WTC11 (cell line): ENCODE measurements around the gene DFFB. TPM values are rescaled to one million over a fixed set of nuclear protein-coding genes. Genes with fewer than 3 reads are reported as not detected.

Experiments
- ATAC-seq: fragments of 200-7000 bp; cut with Tn5 transposase; 2 replicates; pipeline ENCODE4 v1.10.0; 2021; ENCODE audit warnings: mild to moderate bottlenecking, moderate library complexity
- CTCF ChIA-PET: fragments of 300-600 bp; sonication (Branson Sonifier 250); formaldehyde crosslinking; loops from one replicate; lab custom pipeline; 2021; ENCODE audit warnings: antibody characterized with exemption; lab: Charles Lee
- POLR2A ChIA-PET: fragments of 350-600 bp; sonication (Branson Sonifier 250); formaldehyde crosslinking; loops from one replicate; lab custom pipeline; 2021; ENCODE audit warnings: antibody characterized with exemption; lab: Charles Lee
- DNase-seq: peaks from one replicate; pipeline ENCODE4 v3.0.0; 2021; ENCODE audit warnings: low spot score
- H3K27ac Mint-ChIP-seq: 2 replicates; pipeline ENCODE4 v1.8.0; 2021; ENCODE audit warnings: mixed read lengths
- H3K27me3 Mint-ChIP-seq: 2 replicates; pipeline ENCODE4 v1.8.0; 2021; ENCODE audit warnings: low read depth, mild to moderate bottlenecking, moderate library complexity, mixed read lengths
- H3K36me3 Mint-ChIP-seq: 2 replicates; pipeline ENCODE4 v1.8.0; 2021; ENCODE audit warnings: mixed read lengths
- H3K4me1 Mint-ChIP-seq: 2 replicates; pipeline ENCODE4 v1.8.0; 2022; ENCODE audit warnings: mixed read lengths
- H3K4me3 Mint-ChIP-seq: 2 replicates; pipeline ENCODE4 v1.8.0; 2021; ENCODE audit warnings: mild to moderate bottlenecking, moderate library complexity, mixed read lengths
- H3K9me3 Mint-ChIP-seq: 2 replicates; pipeline ENCODE4 v1.8.0; 2021; ENCODE audit warnings: mixed read lengths
- EMX1 ChIP-seq: fragments of 250-450 bp; sonication (Bioruptor Pico); IDR thresholded peaks from 2 replicates; pipeline ENCODE4 v1.8.0; 2021; ENCODE audit warnings: mild to moderate bottlenecking
- GTF2I ChIP-seq: fragments of 250-450 bp; sonication (Bioruptor Pico); conservative IDR thresholded peaks from 2 replicates; pipeline ENCODE4 v1.4.0; 2021; ENCODE audit warnings: mild to moderate bottlenecking
- JAZF1 ChIP-seq: fragments of 250-450 bp; sonication (Bioruptor Pico); IDR thresholded peaks from 2 replicates; pipeline ENCODE4 v1.9.0; 2021; ENCODE audit warnings: moderate library complexity, mild to moderate bottlenecking, inconsistent platforms
- NFYB ChIP-seq: sonication (generic); formaldehyde crosslinking; conservative IDR thresholded peaks from 2 replicates; pipeline ENCODE4 v1.8.0; 2022; ENCODE audit warnings: low read depth, missing genetic modification reagents
- NR1H2 ChIP-seq: sonication (generic); formaldehyde crosslinking; IDR thresholded peaks from 2 replicates; pipeline ENCODE4 v1.9.0; 2021; ENCODE audit warnings: mild to moderate bottlenecking, moderate library complexity, missing genetic modification reagents
- NR3C1 ChIP-seq: sonication (generic); formaldehyde crosslinking; conservative IDR thresholded peaks from 2 replicates; pipeline ENCODE4 v1.8.1; 2023; ENCODE audit warnings: low read depth, mild to moderate bottlenecking, missing genetic modification reagents
- PRRX2 ChIP-seq: fragments of 250-450 bp; sonication (Bioruptor Pico); IDR thresholded peaks from 2 replicates; pipeline ENCODE4 v1.8.0; 2021; ENCODE audit warnings: mild to moderate bottlenecking
- TCF7 ChIP-seq: sonication (generic); formaldehyde crosslinking; IDR thresholded peaks from 2 replicates; pipeline ENCODE4 v1.8.0; 2022; ENCODE audit warnings: mild to moderate bottlenecking, low read depth, missing genetic modification reagents, moderate library complexity
- ZNF317 ChIP-seq: sonication (generic); formaldehyde crosslinking; IDR thresholded peaks from 2 replicates; pipeline ENCODE4 v1.8.1; 2023; ENCODE audit warnings: low read depth, mild to moderate bottlenecking, moderate library complexity, missing genetic modification reagents, borderline replicate concordance
- ZNF416 ChIP-seq: fragments of 250-450 bp; sonication (Bioruptor Pico); IDR thresholded peaks from 2 replicates; pipeline ENCODE4 v1.9.0; 2021; ENCODE audit warnings: mild to moderate bottlenecking, inconsistent platforms
- ZNF423 ChIP-seq: fragments of 250-450 bp; sonication (Bioruptor Pico); IDR thresholded peaks from 2 replicates; pipeline ENCODE4 v2.1.2; 2022; ENCODE audit warnings: mild to moderate bottlenecking, moderate library complexity
- total RNA-seq: library from RNA; stranded (reverse); gene quantifications from 3 replicates; pipeline ENCODE4 v1.2.3, GENCODE V29; 2021
- TF ChIP-seq, protein P1 (sequence below): fragments of 250-450 bp; sonication (Bioruptor Pico); IDR thresholded peaks from 2 replicates; pipeline ENCODE4 v1.9.0; 2021; ENCODE audit warnings: mild to moderate bottlenecking
- TF ChIP-seq, protein P2 (sequence below): fragments of 250-450 bp; sonication (Bioruptor Pico); IDR thresholded peaks from 2 replicates; pipeline ENCODE4 v1.9.0; 2021; ENCODE audit warnings: mild to moderate bottlenecking, borderline replicate concordance
- TF ChIP-seq, protein P3 (sequence below): fragments of 250-450 bp; sonication (Bioruptor Pico); IDR thresholded peaks from 2 replicates; pipeline ENCODE4 v1.9.0; 2021; ENCODE audit warnings: moderate library complexity, mild to moderate bottlenecking, inconsistent platforms, borderline replicate concordance
- TF ChIP-seq, protein P4 (sequence below): fragments of 250-450 bp; sonication (Bioruptor Pico); IDR thresholded peaks from 2 replicates; pipeline ENCODE4 v2.1.2; 2022; ENCODE audit warnings: mild to moderate bottlenecking, moderate library complexity
- TF ChIP-seq, protein P5 (sequence below): fragments of 250-450 bp; sonication (Bioruptor Pico); IDR thresholded peaks from 2 replicates; pipeline ENCODE4 v1.8.0; 2021; ENCODE audit warnings: mild to moderate bottlenecking
- TF ChIP-seq, protein P6 (sequence below): sonication (generic); formaldehyde crosslinking; IDR thresholded peaks from 2 replicates; pipeline ENCODE4 v1.8.1; 2022; ENCODE audit warnings: mild to moderate bottlenecking, moderate library complexity, missing genetic modification reagents
- TF ChIP-seq, protein P7 (sequence below): sonication (generic); formaldehyde crosslinking; IDR thresholded peaks from 2 replicates; pipeline ENCODE4 v1.8.0; 2022; ENCODE audit warnings: mild to moderate bottlenecking, missing genetic modification reagents

Gene DFFB
- total RNA-seq, 1 experiment from 2014 or later, result 9.2 TPM

DNA sequence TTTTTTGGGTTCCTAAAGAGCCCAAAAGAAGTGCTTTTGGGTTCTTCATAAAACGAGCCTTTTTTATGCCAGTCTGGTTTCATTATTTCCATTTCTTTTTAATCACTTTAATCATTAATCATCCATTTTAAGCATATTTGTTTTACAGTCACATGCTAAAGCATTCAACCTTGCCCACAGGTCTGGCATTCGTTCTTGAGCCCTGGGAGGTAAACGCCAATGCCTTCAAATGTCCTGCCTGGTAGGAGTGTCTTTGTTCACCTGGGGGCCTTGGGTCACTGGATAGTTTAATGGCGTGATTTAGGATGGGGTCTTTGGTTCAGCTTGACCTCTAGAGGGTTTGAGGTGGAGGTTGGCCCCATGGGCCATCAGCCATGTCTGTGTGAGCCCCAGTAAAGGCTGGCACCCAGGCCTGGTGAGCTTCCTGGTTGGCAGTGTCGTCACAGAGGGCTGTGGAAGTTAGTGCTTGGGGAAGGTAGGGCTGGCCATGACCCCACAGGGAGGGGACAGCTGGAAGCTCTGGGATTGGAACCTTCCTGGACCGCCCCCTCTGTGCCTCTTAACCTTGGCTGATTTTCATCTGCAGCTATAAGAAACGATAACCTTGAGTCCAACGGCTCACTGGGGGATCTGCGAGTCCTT, 22.6 kb downstream of the DFFB start:
- Mint-ChIP-seq H3K27ac (no peak overlapping the region), H3K4me1 (no peaks in the 10 kb centered on the region), H3K36me3 (peaks cover 39% of the 10 kb centered on the region), H3K9me3 (peaks cover 18% of the 10 kb centered on the region), H3K27me3 (no peaks in the 10 kb centered on the region), H3K4me3 (no peak overlapping the region)
- ChIA-PET POLR2A (no interaction called here), CTCF (no interaction called here)
- no peak for DNase-seq
- no peak for TF ChIP-seq PRRX2 (CRISPR knock-in tag)
- no peak for ATAC-seq

DNA sequence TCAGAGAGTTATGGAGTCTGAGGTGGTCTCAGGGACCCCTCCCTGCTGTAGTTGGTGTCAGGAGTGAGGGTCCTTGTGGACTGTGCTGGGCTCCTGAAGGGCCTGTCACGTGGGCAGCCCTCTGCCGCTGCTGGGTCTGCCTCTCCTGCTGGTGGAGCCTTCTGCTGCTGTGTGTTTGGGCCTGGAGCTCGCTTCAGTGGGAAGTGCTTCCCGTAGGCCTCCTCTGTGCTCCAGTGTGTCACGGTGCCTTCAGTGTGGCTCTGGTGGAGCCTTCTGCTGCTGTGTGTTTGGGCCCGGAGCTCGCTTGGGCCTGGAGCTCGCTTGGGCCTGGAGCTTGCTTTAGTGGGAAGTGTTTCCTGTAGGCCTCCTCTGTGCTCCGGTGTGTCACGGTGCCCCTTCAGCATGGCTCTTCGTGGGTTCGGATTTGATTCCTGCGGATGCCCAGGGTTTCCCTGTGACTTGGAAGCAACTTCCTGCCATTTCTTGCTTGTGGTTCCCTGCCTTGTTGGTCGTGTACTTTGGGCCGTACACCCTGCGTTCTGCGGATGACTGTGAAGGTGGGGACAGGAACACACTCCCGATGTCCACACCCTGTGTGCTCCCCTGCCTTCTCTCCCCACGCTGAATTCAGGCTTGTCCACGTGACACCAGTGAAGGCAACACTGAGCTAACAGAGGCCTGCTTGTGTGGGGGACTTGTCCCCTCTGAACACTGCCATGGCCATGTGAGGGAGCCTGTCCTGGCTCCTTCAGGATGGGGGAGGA, 23.3 kb downstream of the DFFB start:
- Mint-ChIP-seq H3K36me3 (peaks cover 34% of the 10 kb centered on the region), H3K9me3 (peaks cover 18% of the 10 kb centered on the region), H3K4me3 (no peak overlapping the region), H3K4me1 (no peaks in the 10 kb centered on the region), H3K27me3 (no peaks in the 10 kb centered on the region), H3K27ac (no peak overlapping the region)
- ChIA-PET POLR2A (no interaction called here), CTCF (no interaction called here)
- TF ChIP-seq, protein P1, sequence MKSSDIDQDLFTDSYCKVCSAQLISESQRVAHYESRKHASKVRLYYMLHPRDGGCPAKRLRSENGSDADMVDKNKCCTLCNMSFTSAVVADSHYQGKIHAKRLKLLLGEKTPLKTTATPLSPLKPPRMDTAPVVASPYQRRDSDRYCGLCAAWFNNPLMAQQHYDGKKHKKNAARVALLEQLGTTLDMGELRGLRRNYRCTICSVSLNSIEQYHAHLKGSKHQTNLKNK (CRISPR knock-in tag), result no peak
- TF ChIP-seq, protein P2, sequence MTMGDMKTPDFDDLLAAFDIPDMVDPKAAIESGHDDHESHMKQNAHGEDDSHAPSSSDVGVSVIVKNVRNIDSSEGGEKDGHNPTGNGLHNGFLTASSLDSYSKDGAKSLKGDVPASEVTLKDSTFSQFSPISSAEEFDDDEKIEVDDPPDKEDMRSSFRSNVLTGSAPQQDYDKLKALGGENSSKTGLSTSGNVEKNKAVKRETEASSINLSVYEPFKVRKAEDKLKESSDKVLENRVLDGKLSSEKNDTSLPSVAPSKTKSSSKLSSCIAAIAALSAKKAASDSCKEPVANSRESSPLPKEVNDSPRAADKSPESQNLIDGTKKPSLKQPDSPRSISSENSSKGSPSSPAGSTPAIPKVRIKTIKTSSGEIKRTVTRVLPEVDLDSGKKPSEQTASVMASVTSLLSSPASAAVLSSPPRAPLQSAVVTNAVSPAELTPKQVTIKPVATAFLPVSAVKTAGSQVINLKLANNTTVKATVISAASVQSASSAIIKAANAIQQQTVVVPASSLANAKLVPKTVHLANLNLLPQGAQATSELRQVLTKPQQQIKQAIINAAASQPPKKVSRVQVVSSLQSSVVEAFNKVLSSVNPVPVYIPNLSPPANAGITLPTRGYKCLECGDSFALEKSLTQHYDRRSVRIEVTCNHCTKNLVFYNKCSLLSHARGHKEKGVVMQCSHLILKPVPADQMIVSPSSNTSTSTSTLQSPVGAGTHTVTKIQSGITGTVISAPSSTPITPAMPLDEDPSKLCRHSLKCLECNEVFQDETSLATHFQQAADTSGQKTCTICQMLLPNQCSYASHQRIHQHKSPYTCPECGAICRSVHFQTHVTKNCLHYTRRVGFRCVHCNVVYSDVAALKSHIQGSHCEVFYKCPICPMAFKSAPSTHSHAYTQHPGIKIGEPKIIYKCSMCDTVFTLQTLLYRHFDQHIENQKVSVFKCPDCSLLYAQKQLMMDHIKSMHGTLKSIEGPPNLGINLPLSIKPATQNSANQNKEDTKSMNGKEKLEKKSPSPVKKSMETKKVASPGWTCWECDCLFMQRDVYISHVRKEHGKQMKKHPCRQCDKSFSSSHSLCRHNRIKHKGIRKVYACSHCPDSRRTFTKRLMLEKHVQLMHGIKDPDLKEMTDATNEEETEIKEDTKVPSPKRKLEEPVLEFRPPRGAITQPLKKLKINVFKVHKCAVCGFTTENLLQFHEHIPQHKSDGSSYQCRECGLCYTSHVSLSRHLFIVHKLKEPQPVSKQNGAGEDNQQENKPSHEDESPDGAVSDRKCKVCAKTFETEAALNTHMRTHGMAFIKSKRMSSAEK (CRISPR knock-in tag), result no peak
- no peak for TF ChIP-seq JAZF1
- TF ChIP-seq ZNF317 (CRISPR knock-in tag), result no peak
- TF ChIP-seq, protein P3, sequence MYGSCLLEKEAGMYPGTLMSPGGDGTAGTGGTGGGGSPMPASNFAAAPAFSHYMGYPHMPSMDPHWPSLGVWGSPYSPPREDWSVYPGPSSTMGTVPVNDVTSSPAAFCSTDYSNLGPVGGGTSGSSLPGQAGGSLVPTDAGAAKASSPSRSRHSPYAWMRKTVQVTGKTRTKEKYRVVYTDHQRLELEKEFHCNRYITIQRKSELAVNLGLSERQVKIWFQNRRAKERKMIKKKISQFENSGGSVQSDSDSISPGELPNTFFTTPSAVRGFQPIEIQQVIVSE (CRISPR knock-in tag), result no peak
- no peak for TF ChIP-seq TCF7
- TF ChIP-seq, protein P4, sequence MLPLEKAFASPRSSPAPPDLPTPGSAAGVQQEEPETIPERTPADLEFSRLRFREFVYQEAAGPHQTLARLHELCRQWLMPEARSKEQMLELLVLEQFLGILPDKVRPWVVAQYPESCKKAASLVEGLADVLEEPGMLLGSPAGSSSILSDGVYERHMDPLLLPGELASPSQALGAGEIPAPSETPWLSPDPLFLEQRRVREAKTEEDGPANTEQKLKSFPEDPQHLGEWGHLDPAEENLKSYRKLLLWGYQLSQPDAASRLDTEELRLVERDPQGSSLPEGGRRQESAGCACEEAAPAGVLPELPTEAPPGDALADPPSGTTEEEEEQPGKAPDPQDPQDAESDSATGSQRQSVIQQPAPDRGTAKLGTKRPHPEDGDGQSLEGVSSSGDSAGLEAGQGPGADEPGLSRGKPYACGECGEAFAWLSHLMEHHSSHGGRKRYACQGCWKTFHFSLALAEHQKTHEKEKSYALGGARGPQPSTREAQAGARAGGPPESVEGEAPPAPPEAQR (CRISPR knock-in tag), result no peak
- TF ChIP-seq ZNF416 (CRISPR knock-in tag), result no peak
- no peak for TF ChIP-seq GTF2I
- no peak for TF ChIP-seq ZNF423 (CRISPR knock-in tag)
- TF ChIP-seq, protein P5, sequence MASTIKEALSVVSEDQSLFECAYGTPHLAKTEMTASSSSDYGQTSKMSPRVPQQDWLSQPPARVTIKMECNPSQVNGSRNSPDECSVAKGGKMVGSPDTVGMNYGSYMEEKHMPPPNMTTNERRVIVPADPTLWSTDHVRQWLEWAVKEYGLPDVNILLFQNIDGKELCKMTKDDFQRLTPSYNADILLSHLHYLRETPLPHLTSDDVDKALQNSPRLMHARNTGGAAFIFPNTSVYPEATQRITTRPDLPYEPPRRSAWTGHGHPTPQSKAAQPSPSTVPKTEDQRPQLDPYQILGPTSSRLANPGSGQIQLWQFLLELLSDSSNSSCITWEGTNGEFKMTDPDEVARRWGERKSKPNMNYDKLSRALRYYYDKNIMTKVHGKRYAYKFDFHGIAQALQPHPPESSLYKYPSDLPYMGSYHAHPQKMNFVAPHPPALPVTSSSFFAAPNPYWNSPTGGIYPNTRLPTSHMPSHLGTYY, result no peak
- no peak for TF ChIP-seq NFYB
- TF ChIP-seq NR3C1 (CRISPR knock-in tag), result no peak
- no peak for TF ChIP-seq NR1H2 (CRISPR knock-in tag)
- TF ChIP-seq, protein P6, sequence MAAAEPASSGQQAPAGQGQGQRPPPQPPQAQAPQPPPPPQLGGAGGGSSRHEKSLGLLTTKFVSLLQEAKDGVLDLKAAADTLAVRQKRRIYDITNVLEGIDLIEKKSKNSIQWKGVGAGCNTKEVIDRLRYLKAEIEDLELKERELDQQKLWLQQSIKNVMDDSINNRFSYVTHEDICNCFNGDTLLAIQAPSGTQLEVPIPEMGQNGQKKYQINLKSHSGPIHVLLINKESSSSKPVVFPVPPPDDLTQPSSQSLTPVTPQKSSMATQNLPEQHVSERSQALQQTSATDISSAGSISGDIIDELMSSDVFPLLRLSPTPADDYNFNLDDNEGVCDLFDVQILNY (CRISPR knock-in tag), result no peak
- no peak for TF ChIP-seq EMX1 (CRISPR knock-in tag)
- TF ChIP-seq, protein P7, sequence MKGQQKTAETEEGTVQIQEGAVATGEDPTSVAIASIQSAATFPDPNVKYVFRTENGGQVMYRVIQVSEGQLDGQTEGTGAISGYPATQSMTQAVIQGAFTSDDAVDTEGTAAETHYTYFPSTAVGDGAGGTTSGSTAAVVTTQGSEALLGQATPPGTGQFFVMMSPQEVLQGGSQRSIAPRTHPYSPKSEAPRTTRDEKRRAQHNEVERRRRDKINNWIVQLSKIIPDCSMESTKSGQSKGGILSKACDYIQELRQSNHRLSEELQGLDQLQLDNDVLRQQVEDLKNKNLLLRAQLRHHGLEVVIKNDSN (CRISPR knock-in tag), result no peak
- ATAC-seq (no peak), DNase-seq (no peak)
